NOMO-1 (cell line): ENCODE results near the gene WDR27.
"Not testable (repeated sequence)": the region's sequence is repeated elsewhere in the genome, so short reads cannot be mapped to it uniquely, and the experiment has no call there.

Experiments
- DNase-seq, 2 experiments: peaks; one replicate each; lab custom pipeline; 2025; ENCODE audit not compliant: unreplicated experiment in 2 of 2; lab: John Stamatoyannopoulos, UW

WDR27 gene

DNA sequence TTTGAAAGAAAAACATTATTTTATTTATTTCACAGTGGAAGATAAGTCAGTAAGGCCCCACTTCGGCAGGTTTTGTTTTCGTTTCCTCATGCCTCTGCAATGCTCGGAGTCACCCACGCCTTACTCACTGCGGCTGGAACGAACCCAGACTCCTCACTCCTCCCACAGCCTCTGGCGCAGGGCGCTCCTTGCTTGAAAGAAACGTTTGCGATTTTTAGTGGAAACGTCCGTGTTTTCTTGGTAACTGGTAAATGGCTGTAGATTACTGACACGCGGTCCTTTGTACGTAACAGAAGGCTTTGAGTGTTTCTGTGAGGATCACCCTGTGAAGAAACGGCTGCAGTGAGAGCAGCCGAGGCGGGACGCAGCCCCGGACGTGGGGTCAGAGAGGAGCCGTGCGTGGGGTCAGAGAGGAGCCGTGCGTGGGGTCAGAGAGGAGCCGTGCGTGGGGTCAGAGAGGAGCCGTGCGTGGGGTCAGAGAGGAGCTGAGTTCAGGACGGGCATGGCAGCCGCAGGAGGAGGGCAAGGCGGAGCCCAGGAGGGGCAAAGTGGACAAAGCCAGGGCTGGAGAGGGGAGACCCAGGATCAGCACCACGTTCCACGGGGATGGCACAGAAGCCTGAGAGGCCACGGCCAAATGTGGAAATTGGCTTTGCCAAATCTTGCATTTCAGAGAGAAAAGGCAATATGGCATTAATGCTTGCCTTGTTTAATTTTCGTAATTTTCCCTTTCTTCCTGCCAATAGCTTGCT, 249.5 kb downstream of the WDR27 start:
- no peak for DNase-seq

DNA sequence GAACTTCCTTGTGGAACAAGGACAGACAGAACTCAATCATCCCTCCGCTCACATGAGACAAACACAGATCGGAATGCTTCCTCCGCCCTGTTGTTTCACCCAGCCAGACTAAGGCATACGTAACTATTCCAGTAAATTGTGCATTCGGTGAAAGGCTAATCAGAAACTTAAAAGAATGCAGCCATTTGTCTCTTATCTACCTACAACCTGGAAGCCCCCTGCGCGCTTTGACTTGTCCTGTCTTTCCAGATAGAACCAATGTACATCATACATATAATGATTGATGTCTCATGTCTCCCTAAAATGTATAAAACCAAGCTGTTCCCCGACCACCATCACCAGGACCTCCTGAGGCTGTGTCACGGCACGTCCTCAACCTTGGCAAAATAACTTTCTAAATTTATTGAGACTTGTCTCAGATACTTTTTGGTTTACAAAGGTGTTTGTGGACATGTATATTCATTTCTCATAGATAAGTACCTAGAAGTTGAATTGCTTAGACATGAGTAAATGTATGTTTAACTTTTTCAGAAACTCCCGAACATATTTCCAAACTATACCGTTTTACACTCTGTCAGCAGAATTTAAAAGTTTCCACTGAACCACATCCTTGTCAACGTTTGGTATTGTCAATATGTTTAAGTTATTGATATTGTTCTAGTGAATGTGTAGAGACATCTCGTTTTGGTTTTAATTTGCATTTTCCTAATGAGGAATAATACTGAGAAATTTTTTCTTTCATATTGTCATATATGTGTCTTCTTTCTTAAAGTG, 250.6 kb downstream of the WDR27 start:
- no peak for DNase-seq

DNA sequence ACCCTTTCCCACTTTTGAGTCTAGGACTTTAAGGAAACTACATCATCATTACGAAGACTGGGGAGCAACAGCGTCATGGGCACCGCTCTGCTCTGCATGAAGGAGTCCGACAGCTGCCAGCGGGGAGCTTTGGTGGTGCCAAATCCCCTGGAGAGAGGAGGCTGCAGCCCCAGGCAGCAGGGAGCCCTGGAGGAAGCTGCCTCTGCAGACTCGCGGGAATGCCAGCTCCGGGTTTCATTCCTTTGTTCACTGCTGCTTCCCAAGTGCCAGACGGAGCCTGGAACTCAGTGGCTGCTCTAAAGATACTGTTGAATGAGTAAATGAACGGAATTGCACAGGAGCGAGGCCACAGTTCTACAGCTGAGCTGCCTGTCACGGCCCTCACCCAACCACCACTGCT, 251.7 kb downstream of the WDR27 start:
- DNase-seq: no peak

DNA sequence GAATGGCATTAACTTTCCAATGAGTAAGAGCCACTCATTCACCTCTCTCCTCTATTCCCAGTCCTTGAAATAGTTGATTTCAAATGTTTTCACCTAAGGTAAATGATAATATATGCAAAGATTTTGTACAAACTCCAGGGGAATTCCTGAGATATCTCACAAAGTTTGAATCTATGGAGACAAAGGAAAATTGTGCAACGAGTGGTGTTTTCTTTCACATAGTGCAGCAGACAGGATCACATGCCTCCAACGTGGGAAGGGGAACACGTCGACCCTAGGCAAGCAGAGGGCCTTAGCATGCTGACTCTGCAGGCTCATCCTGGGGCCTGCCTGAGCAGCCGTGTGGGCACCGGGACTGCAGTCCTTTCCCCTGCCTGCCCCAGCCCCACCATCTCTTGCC, 252.6 kb downstream of the WDR27 start:
- no peak for DNase-seq

DNA sequence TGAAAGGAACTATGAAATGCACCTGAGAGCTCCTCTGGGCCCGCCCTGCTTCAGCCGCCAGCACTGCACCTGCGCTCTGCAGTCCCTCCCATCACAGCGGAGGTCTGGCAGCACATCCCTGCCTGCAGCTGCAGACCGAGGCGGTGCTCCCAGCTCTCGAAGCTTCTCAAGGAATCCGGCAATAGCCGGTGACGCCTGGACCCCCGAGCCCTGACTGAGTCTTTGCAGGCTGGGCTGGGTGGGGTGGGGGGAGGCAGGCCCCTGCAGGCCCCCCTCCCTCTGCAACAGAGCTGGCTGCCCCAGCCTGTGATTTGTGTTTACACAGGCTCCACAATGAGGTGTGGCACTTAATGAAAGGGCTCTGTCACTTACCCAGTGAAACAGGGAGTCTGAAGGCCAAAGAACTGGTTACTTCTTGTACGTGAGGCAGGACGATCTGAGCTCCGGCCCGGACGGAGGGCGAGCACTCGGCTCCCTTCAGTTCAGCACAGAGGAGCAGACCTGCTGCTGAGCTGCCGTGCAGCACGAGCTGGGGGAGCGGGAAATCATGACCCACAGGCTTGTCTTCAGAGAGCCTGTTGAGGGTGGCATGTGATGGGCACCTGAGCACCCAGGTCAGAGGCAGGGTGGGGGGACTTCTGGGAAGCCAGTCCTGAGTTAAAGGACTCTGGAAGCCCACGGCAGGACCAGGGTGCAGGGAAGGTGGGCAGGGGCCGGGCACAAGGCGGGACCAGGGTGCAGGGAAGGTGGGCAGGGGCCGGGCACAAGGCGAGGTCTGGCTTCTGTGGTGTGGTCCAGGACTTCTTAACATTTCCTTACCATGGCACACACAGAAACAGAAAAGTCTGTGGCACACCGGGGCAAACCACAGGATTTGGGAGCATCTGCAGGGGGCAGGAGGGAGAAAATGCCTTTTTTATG, 255.9 kb downstream of the WDR27 start:
- DNase-seq: no peak

DNA sequence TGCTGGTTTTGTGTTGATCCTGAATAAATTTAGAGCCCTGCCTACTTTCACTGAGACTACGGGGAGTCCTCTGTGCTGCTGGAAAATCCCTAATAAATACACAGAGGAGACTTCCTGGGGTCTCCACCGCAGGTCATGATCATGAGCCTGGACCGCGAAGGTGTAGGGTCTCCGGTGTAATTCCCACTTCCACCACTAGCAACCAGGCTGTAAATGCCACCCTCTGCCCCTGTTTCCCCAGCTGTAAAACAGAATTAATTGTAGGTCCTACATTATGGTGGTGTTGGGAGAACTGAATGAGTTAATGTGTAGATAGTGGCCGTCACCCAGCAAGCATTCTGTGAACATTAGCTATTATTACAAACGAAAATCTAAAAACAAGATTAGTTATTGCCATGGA, 256.6 kb downstream of the WDR27 start:
- no peak for DNase-seq

DNA sequence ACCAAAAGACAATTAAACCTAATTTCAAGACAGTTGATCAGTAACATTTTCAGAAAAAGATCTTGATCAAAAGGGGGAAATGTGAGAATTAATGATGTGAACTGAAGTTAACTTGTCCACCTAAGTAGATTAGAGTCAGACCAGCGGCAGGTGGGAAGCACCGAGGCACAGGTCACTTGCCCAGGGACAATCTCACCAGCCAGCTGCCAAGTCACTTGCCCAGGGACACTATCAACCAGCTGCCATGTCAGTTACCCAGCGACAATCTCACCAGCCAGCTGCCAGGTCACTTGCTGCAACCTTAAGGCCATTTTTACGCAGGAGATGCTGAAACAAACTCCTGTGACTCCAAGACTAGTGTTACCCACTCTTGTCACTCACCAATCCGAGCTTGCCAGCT, 260.5 kb downstream of the WDR27 start:
- no peak for DNase-seq

DNA sequence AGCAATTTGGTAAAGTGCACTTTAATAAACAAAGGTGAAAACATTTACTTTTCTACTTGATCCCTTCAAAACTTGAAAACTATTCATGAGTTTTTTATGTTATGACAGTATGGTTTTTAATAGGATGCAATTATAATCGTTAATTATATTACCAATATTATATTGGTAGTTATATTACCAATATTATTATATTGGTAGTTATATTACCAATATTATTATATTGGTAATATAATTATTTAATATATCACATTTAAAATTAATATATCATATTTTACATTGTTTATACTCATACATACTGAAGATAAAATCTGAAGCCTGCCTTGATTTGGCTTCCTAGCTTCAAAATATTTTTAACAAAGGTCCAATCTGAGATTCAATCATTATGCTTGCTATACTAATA, 262.1 kb downstream of the WDR27 start:
- no peak for DNase-seq

DNA sequence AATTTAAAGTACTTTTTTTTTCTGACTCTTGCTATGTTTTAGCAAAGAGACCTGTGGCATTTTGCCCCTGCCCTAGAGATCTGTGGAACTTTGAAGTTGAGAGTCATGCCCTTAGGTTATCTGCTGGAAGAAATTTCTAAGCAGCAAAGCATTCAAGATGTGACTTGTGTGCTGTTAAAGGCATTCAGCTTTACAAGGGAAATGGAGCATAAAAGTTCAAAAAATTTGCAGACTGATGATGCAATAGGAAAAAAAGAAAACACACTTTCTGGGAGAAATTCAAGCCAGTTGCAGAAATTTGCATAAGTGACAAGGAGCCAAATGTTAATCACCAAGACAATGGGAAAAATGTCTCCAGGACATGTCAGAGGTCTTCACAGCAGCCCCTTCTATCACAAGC, 267.3 kb downstream of the WDR27 start:
- DNase-seq: not testable (repeated sequence)

DNA sequence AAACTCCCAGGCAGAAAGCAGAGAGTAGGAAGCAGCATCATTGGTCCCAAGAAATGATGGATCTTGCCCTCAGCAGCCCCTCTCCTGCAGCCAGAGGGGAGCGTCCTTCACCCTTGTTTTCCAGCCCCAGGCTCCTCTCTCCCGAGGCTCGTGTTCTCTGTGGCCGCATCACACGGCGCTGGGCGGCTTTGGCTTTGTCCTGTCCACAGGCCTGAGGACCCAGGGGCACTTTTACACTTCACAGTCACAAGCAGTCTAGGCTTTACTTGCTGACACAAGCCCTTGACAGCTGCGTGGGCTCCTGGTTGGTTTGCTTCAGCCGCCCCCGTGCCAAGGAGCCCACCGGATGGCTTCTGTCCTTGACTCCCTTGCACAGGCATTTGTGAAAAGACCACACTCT, 272.8 kb downstream of the WDR27 start:
- DNase-seq: no peak

DNA sequence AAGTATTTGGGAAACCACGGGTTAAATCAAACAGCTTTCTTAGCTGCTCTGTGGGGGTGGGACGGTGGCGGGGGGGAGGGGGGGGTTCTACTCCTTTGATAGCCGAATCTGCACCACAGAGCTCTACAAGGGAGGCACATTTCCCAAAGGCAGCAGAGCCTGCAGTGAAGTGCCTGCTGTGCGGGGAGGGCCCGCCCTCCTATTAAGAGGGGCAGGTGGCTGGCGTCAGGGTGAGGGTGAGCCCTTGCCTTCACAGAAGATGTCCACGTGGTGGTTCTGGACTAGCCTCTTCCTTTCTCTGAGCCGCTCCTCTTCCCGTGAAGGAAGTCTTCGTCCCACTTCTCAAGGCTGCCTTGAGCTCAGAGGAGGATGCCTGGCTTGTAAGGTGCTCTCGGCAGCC, 273.3 kb downstream of the WDR27 start:
- DNase-seq: no peak

DNA sequence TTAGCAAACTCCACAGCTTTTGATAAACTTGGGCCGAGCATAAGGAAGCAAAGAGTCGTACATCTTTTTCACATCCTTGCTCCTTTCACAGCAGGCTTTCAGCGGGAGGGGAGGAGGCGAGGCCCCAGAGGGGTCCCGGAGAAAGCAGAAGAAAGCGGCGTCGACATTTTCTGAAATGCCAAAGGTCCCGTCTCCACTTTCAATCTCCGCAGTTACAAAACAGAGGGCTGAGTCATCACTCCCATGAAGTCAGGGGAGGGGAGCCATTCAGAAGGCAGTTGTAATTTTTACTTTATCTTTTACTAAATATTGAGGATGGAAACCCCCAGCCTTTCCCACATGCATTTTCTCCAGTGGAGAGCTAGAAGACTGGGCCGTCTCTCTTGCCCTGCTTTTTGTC, 274.0 kb downstream of the WDR27 start:
- no peak for DNase-seq

DNA sequence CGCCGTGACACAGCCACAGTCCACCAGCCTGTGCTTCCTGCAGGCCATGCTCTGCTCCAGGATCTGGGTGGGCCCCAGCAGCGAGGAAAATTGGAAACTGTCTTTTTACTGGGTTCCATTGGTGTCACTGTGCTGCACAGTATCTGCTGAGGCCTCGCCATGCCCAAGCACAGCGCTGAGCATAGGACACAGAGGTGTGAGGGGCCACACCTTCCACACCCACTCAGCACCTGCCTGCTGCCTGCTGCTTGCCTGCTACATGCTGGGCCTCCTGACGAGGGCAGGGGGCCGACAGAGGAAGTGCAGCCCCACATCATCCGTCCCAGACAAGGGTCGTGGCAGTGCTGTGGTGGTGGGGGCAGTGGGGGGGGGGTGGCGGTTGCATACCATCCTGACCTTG, 275.2 kb downstream of the WDR27 start:
- no peak for DNase-seq

DNA sequence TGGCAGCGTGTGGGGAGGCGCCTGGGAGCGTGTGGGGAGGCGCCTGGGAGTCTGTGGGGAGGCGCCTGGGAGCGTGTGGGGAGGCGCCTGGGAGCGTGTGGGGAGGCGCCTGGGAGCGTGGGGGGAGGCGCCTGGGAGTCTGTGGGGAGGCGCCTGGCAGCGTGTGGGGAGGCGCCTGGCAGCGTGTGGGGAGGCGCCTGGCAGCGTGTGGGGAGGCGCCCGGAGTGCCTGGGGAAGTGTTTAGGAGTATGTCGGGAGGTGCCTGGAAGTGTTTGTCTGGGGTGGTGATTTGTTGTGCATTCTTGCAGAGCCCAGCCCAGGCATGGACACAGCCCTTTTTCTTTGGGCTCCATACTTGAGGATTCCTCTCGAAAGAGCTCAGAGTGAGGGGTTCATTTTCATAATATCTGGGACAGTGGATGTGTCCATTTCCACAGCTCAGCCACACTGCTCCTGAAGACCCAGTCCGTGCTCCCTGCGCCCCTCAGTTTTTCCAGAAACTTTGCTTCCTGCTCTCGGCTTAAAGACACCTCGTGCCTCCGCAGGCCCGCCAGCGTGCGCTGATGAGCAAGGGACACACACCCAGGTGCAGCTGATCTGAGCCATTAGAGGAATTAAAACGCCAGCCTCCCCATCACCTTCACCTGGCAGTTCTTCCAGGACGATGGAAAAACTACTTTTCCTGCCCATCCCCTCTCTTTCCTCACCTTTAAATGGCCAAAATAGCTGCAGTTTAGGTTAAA, 276.0 kb downstream of the WDR27 start:
- DNase-seq: no peak

DNA sequence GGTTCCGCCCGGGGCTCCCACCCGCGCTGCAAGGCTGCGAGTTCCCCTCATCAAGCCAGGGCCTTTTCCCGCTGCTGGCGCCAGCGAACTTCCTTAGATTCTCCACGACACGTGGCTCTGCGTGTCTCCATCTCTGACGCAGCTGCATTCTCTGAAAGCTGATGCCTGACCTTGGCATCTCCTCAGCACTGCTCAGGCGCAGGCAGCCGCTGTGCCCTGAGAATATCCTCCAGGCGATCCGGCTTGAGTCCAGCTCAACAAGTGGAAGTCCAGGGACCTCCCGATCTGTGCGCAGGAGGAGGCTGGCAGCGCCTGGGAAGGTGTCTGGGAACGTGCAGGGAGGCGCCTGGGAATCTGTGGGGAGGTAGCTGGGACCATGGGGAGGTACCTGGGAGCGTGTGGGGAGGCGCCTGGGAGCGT, 277.0 kb downstream of the WDR27 start:
- no peak for DNase-seq

DNA sequence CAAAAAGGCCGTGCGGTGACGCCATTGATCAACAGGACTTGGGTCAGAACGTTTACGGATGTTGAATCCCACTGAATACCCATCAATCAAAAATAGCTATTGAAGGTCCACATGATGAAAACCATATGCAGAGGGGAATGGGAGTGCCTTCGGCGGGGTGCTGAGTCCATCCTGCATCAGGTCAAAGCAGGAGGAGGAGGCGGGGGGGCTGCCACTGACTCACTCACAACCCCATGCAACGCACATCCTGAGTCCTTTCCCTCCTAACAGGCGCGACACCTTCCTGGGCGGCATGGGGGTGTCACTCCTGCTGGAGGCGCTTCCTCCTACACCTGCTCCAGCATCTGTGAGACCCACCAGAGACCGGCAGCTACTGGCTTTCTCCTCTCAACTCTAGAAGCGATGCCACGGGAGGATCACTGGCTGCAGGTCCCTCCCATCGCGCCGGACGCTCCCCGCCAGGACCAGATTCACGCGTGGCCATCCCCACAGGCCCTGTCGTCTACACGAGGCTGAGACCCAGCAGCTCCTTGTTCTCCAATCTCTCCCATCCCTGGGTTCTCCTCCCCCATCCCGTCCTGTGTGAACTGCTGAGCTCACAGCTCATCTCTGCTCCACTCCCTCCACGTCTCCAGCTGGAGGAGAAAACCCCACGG, 277.6 kb downstream of the WDR27 start:
- no peak for DNase-seq

DNA sequence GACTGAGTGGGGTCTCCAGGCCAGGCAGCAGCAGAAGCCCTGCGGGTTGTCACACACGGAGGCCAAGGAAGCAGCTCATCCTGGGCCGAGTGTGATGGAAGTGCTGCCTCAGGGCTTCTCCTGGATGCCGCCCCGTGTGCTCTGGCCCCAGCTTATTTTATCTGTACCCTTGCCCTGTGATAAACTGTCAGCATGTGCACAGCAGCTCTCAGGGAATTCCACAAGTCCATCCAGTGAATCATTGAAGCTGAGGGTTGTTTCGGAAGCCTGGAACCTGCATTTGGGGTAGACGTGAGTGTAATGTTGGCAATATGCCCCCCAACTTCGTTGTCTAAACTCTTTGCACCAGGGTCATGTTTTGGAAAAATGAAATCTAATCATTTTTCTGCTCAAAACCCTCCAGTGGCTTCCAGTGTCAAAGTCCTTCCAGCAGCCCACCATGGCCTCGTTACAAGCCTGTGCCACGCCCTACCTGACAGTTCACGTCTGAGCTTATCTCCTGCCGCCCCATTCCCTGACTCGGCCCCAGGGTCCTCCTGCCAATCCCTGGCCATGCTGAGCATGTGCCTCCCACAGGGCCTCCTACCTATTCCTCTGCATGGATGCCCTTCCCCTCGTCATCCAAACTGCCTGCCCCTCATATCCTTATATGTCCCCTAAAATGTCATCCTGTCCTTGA, 280.1 kb downstream of the WDR27 start:
- DNase-seq: no peak

DNA sequence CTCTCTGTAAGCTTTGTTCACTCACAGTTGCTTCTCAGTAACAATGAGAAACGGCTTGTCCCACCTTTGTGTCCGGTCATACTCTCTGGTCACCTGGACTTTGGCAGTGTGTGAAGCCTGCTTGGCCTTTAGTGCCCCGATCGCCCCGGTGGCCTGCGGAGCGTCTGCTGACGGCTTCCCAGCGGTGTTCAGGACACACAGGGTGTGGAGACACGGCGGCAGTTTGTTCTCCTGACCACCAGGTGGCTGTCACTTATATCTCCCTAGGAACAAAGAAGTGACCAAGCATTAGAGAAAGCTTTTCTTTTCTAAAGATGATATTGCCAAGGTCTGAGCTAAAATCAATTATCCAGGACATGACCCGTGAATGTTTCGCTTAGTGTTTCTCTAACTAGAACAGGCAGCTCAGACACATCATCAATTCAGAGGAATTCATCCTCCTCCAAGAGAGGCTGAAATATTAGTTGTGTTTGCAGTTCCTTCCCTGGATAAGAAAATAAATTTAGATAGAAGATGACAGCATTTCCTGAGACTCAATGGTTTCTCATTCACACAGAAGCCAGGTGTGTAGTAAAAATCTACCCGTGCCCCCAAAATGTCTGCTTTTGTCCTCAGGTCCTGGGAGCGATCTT, 280.8 kb downstream of the WDR27 start:
- no peak for DNase-seq

DNA sequence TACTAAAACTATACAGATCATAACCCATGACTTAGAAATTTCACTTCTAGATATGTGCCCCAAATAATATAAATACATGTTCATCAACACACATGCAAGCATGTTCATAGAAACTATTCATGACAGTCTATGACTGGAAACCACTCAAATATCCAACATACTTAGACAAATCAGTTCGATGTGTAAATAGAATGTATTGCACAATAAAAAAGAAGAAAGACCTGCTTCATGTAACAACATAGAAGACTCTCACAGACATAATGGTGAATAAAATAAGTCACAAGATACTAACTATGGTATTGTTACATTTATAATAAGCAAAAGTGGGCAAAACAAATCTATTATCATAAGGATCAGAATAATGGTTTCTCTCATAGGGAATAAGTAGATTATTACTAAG, 284.7 kb downstream of the WDR27 start:
- no peak for DNase-seq
